ENCODE data around the gene DHRS4L2. TPM values are rescaled to one million over a fixed set of nuclear protein-coding genes. Genes with fewer than 3 reads are reported as not detected.
"Not testable (repeated sequence)": the region's sequence is repeated elsewhere in the genome, so short reads cannot be mapped to it uniquely, and the experiment has no call there.

Gene DHRS4L2
- total RNA-seq, 1 donor from 2014 or later: 5.5 TPM

DNA sequence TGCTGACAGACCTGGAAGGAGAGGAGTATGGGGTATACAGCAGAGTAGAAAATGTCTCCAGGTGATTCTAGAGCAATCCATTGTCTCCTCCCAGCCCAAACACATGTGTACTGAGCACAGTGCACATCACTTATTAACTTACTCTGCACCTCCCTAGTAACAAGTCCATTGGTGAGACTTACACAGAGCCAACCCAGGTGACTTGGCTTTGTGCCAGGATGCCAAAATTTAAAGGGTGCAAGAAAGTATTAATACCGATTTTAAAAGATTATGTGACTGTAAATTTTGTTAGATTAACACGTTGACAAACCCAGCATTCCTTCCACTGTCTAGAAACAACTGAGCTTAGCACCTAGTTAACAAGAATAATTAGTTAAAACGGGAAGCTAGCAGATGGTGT is 4.3 kb downstream of the DHRS4L2 start:
- not testable (repeated sequence) for H3K27me3 ChIP-seq (ENCODE audit: control insufficient read depth, insufficient read depth, low read length); FAIRE-seq; DNase-seq (ENCODE audit: low read depth); H3K36me3 ChIP-seq (ENCODE audit: control insufficient read depth, insufficient read depth, low read length); H3K4me3 ChIP-seq (ENCODE audit: low read depth, low read length)

DNA sequence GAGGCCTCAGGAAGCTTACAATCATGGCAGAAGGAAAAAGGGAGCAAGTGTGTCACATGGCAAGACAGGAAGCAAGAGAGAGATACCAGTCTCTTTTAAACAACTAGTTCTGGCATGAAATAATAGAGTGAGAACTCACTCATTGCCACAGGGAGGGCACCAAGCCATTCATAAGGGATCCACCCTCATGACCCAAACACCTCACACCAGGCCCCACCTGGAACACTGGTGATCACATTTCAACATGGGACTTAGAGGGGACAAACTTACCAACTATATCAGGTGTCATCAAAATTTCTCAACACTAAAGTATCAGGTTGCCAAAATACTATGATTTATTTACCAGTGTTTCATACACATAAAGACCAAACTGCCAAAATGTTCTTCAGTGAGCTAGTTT is 7.3 kb downstream of the DHRS4L2 start:
- not testable (repeated sequence) for H3K4me3 ChIP-seq (ENCODE audit: low read depth, low read length); DNase-seq (ENCODE audit: low read depth); FAIRE-seq; H3K36me3 ChIP-seq (ENCODE audit: control insufficient read depth, insufficient read depth, low read length); H3K27me3 ChIP-seq (ENCODE audit: control insufficient read depth, insufficient read depth, low read length)

DNA sequence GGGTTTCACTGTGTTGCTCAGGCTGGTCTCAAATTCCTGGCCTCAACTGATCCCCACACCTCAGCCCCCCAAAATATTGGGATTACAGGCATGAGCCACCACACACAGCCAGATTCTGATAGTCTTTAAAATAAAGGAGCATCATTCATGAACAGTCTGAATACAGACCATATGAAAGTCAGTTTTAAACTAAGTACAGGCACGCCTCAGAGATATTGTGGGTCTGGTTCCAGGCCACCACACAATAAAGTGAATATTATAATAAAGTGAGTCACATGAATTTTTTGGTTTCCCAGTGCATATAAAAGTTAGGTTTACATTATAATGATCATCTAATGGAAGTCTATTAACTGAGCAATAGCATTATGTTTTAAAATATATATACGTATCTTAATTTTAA is 8.1 kb downstream of the DHRS4L2 start:
- not testable (repeated sequence) for H3K27me3 ChIP-seq (ENCODE audit: control insufficient read depth, insufficient read depth, low read length); H3K4me3 ChIP-seq (ENCODE audit: low read depth, low read length); DNase-seq (ENCODE audit: low read depth); FAIRE-seq; H3K36me3 ChIP-seq (ENCODE audit: control insufficient read depth, insufficient read depth, low read length)

DNA sequence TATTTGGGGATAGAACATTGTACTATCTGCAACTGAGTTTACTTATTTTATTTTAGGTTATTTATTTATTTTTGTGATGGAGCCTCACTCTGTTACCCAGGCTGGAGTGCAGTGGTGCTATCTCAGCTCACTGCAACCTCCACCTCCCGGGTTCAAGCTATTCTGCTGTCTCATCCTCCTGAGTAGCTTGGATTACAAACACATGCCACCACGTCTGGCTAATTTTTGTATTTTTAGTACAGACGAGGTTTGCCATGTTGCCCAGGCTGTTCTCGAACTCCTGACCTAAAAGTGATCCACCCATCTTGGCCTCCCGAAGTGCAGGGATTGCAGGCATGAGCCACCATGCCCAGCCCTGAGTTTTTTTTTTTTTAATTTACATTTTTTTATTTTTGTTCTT is 10.9 kb downstream of the DHRS4L2 start:
- not testable (repeated sequence) for FAIRE-seq; H3K4me3 ChIP-seq (ENCODE audit: low read depth, low read length); DNase-seq (ENCODE audit: low read depth); H3K36me3 ChIP-seq (ENCODE audit: control insufficient read depth, insufficient read depth, low read length); H3K27me3 ChIP-seq (ENCODE audit: control insufficient read depth, insufficient read depth, low read length)

DNA sequence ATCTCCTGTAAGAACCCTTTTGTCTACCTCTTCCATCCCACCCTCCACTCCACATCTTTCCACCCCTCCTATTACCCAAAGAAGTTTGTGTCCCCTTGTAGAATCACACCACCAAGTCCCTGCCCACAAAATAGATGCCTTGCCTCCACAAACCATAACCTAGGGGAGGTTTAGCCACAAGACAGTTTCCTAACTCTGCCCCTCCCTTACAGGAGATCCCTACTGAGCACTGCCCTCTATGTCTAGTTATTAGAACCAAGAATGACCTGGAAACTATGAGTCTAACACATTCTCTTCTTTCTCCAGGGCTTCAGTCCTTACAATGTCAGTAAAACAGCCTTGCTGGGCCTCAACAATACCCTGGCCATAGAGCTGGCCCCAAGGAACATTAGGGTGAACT is 12.3 kb downstream of the DHRS4L2 start:
- FAIRE-seq; DNase-seq (ENCODE audit: low read depth); H3K4me3 ChIP-seq (ENCODE audit: low read depth, low read length); H3K27me3 ChIP-seq (ENCODE audit: control insufficient read depth, insufficient read depth, low read length); H3K36me3 ChIP-seq (ENCODE audit: control insufficient read depth, insufficient read depth, low read length): not testable (repeated sequence)

DNA sequence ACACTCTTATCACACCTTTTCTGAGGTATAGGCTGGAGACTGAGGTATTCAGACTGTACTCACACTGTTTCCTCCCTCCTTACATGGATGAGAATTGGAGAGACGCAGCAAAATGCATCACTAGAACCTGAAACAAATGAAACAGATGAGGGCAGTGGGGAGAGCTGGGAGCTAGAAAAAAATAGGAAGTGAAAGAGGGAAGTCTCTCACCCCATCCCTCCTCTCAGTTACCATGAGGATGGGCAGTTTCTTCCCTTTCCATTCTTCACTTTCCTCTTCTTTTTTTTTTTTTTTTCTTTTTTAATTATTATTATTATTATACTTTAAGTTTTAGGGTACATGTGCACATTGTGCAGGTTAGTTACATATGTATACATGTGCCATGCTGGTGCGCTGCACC is 12.9 kb downstream of the DHRS4L2 start:
- DNase-seq (ENCODE audit: low read depth); H3K4me3 ChIP-seq (ENCODE audit: low read depth, low read length); FAIRE-seq; H3K27me3 ChIP-seq (ENCODE audit: control insufficient read depth, insufficient read depth, low read length); H3K36me3 ChIP-seq (ENCODE audit: control insufficient read depth, insufficient read depth, low read length): not testable (repeated sequence)

DNA sequence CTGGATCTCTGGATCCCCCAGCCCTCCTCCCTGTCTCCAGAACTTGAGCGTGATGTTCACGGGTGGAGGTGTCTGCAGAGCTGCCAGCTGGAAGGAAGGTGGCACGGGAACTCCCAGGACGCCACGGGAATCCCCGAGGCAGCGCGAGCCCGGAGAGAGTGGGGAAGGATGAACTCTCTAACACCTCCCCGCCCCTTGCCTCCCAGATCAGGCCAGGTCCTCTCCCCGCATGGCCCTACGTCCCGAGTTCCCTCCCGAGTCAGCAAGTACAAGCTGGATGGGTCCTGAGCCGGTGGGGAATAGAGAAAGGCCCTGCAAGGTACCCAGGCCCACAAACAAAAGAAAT is 17.7 kb downstream of the DHRS4L2 start:
- not testable (repeated sequence) for FAIRE-seq

DNA sequence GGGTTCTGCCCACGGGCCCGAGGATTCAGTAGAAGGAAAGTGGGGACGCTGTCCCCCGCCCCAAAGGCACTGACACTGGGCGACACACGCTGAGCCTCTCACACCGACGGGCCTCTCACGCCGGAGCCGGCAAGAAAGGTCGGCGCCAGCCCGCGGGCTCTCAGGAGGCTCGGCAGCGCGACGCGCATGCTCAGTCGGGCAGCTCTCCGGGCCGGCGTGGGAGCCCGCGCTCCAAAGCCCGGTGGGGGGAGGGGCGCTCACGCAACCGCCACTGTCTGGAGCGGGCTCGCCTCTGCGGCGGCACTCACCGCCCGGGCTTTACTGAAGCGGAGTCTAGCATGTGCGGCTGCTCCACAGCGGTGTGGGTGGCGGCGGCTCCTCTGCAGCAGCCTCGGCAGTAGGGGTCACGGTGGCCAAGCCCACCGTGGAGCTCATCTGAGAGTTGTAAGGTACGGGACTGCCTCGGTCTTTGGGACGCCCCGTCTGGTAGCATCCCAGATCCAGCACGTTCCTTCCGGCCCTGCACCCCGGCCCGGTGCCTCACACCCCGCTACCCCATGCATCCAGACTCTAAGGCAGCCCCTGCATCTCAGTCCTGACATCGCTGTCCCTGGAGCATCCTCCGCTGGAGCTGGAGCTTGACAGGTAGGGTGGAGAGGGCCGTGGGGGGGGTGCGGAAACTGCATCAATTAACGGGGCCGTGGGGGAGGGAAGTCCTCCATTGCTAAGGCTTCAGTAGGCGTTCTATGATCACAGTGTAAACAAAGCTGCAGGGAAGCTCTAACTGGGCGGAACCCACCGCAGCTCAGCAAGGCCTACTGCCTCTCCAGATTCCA is 18.3 kb downstream of the DHRS4L2 start:
- FAIRE-seq; H3K27me3 ChIP-seq (ENCODE audit: control insufficient read depth, insufficient read depth, low read length); DNase-seq (ENCODE audit: low read depth); H3K36me3 ChIP-seq (ENCODE audit: control insufficient read depth, insufficient read depth, low read length): not testable (repeated sequence)
- H3K4me3 ChIP-seq (ENCODE audit: low read depth, low read length): peak overlapping the region; percentile 33

More for the DNA sequence above, 17.7 kb downstream of the DHRS4L2 start:
- H3K36me3 ChIP-seq (ENCODE audit: control insufficient read depth, insufficient read depth, low read length); DNase-seq (ENCODE audit: low read depth); H3K27me3 ChIP-seq (ENCODE audit: control insufficient read depth, insufficient read depth, low read length): not testable (repeated sequence)
- peak overlapping the region; percentile 33 for H3K4me3 ChIP-seq (ENCODE audit: low read depth, low read length)

DNA sequence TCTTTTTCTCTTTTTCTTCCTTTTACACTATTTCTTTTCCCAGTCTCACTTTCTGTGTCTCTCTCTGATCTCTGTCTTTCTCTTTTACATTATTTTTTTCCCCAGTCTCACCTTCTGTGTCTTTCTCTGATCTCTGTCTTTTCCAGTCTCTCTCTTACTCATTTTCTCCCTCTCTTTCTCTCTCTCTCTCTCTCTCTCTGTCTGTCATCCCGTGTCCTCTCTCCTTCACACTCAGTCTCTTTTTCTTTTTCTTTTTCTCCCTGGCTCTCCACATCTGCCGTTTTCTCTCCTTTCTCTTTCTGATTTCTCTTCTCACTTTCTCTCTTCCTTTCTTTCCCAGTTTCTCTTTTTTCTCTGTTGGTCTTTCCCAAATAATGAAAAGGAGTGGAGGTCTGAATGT is 22.3 kb downstream of the DHRS4L2 start:
- no peaks in the 10 kb centered on the region for H3K27me3 ChIP-seq (ENCODE audit: control insufficient read depth, insufficient read depth, low read length)
- H3K36me3 ChIP-seq (ENCODE audit: control insufficient read depth, insufficient read depth, low read length): no peaks in the 10 kb centered on the region
- DNase-seq (ENCODE audit: low read depth): no peak
- no peak overlapping the region for H3K4me3 ChIP-seq (ENCODE audit: low read depth, low read length)
- no peak for FAIRE-seq
- TF ChIP-seq, protein P1, sequence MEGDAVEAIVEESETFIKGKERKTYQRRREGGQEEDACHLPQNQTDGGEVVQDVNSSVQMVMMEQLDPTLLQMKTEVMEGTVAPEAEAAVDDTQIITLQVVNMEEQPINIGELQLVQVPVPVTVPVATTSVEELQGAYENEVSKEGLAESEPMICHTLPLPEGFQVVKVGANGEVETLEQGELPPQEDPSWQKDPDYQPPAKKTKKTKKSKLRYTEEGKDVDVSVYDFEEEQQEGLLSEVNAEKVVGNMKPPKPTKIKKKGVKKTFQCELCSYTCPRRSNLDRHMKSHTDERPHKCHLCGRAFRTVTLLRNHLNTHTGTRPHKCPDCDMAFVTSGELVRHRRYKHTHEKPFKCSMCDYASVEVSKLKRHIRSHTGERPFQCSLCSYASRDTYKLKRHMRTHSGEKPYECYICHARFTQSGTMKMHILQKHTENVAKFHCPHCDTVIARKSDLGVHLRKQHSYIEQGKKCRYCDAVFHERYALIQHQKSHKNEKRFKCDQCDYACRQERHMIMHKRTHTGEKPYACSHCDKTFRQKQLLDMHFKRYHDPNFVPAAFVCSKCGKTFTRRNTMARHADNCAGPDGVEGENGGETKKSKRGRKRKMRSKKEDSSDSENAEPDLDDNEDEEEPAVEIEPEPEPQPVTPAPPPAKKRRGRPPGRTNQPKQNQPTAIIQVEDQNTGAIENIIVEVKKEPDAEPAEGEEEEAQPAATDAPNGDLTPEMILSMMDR (IDR thresholded peaks at IDR 0.05; ENCODE audit: insufficient read depth, low read length, severe bottlenecking): no peak

DNA sequence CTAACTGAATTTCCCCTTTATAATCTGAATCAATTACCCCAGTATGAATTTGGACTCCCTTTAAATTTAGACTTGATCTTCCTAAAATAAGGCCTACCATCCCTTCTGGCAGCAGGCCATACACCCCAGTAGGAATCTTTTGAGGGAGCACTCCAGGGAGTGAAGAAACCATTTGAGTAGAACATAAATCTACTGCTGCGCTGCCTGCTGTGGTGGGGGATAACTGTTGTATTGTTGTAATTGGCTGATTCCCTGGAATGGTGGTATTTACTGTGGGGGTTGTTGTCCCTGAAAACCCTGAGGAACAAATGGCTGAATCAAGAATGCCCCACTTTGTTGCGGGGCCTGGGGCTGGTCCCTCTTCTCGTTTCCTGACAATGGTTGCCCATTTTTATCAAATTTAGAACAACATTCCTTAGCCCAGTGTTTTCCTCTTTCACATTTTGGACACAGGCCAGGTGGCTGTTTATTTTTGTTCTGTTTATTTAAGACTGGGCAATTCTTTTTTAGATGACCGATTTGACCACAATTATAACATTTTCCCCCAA is 24.1 kb downstream of the DHRS4L2 start:
- not testable (repeated sequence) for H3K4me3 ChIP-seq (ENCODE audit: low read depth, low read length); FAIRE-seq; H3K27me3 ChIP-seq (ENCODE audit: control insufficient read depth, insufficient read depth, low read length); H3K36me3 ChIP-seq (ENCODE audit: control insufficient read depth, insufficient read depth, low read length); DNase-seq (ENCODE audit: low read depth)

Measured in bronchial epithelial cell (primary cell).